GM19193 (cell line): Measurements from ENCODE around the gene SPATA33.

Experiments
- POLR2A ChIP-seq: IDR thresholded peaks from 4 replicates; pipeline ENCODE4 v1.6.1; 2011; ENCODE audit not compliant: insufficient read depth, insufficient read length; ENCODE audit errors: extremely low read depth

The SPATA33 gene

DNA sequence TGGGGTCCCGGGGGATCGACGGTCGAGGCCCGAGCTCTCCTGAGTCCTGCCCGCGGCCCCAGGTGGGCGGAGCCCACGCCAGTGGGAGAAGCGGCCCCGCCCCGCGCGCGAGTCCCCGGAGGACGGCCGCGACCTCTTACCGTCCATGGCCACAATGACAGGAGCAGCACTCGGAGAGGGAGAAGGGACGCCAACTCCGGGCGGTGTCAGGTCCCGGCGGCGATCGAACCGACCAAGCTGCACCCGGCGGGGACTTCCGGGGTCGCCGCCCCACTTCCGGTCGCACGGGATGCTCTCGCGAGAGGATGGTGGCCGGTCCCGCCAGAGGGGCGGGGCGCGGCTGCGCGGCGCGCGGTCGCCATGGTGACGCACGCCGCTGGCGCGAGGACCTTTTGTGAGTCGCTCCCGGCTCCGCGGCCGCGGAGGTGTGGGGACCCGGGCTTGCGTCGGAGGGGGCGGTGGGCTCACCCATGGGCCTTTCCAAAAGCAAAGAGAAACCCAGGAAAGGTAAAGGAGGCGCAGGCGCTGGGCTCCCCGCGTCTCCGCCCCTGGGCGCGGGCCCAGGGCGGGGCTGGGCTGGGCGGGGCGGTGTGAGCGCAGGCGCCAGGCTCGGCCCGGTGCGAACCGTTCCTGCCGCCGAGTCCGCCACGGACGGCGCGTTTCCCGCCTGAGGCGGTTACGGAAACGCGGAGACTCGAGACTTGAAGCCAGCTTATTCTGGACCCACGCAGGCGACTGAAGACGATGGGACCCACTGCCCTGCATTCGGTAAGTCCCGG, at the start of gene SPATA33, which contains the start of gene CHMP1A:
SPATA33 (plus strand) TSS at position 395 of the 779 bp plus-strand sequence; CDS start at position 471, 76 bp downstream.
CHMP1A (minus strand) TSS at position 267 of the 779 bp plus-strand sequence; CDS start at position 147, 120 bp downstream.
- TF ChIP-seq POLR2A: peak; percentile 84

DNA sequence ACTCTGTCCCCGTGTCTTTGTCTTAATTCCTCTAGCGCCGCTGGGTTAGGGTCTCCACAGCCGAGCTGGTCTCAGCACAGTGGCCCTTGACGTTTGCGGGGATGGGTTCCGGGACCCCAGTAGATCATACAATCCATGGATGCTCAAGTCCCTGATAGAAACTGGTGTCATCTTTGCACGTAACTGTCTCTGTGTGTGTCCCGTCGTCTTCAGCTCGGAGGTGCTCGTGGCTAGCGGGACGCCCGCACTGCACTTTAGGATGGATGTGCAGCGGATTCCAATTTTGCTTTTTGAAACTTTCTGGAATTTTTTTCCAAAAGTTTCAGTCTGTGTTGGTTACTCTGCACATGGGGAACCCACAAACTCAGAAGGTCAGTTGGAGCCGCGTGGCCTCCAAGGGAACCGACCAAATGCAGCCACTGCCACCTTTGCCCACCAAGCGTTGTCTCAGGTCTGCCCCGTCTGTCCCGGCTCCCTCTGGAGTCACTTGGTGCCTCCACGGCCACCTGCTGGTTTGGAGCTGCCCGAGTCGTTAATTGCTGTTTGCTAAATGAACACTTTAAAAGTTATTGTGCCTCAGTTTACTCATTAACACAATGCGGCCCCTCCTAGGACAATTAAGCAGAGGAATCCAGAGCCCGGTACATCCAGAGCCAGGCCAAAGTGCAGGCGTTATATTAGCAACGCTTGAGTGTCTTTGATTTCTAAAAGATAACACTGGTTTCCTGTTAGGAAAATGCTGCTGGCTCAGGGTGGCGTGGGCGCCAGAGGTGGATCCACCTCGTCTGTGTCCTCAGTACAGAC, 49.5 kb upstream of the SPATA33 start:
- no peak for TF ChIP-seq POLR2A

- no peak for TF ChIP-seq POLR2A
Measured at GRCh38 chr16:89610108-89610453, 47.6 kb upstream of the SPATA33 start.

DNA sequence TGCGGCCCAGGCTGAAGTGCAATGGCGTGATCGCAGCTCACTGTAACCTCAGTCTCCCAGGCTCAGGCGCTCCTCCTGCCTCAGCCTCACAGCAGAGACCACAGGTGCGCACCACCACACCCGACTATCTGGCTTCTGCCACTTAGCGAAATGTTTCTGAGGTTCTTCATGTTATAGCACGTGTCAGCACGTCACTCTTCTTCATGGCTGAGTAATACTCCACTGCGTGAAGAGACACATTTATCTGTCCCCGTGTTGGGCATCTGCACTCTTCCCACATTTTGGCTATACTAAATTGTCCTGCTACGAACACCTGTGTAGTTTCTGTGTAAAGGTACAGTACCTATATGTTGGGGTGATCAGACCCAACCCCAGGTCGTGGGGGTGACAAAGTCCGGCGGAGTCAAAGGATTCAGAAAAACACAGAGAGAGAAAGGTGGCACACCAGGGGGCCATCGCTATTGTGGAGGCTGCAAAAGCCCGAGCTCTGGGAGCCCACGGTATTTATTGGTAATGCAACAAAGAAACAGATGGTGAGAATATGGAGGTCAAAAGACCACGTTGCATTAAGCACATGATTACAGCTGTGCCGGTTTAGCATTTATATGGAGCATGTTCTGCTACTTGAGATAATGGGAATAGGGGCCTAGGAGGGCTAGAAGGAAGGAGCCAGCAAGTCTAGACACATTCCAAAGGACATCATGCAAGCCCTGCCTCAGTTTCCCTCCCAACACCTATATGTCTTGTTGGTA, 45.0 kb upstream of the SPATA33 start:
- TF ChIP-seq POLR2A: no peak

- TF ChIP-seq POLR2A: no peak
Measured at GRCh38 chr16:89613231-89613953, 44.2 kb upstream of the SPATA33 start, which contains the start of gene DPEP1. Gene DPEP1 (plus strand): TSS chr16:89613642. CDS start chr16:89630411, 16,769 bp downstream.

DNA sequence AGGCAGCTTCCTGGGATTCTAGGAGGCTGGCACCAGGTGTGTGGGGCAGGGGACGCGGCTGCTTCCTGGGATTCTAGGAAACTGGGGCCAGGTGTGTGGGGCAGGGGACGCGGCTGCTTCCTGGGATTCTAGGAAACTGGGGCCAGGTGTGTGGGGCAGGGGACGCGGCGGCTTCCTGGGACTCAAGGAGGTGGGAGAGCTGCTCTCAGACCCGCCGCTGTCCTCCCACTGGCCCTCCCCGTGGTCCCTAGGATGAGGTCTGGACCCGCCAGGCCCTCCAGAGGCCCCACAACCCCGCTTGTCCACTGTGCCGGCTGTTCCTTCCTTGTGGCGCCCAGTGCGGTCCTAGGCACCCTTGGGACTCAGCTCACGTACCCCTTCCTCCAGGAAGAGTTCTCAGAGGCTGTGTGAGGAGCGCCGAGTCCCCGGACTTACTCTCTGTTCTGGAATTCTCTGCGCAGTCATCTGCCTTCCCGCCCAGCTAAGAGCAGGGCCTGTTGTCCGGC, 43.6 kb upstream of the SPATA33 start:
- no peak for TF ChIP-seq POLR2A

- TF ChIP-seq POLR2A: no peak
Measured at GRCh38 chr16:89615176-89615575, 42.5 kb upstream of the SPATA33 start.

DNA sequence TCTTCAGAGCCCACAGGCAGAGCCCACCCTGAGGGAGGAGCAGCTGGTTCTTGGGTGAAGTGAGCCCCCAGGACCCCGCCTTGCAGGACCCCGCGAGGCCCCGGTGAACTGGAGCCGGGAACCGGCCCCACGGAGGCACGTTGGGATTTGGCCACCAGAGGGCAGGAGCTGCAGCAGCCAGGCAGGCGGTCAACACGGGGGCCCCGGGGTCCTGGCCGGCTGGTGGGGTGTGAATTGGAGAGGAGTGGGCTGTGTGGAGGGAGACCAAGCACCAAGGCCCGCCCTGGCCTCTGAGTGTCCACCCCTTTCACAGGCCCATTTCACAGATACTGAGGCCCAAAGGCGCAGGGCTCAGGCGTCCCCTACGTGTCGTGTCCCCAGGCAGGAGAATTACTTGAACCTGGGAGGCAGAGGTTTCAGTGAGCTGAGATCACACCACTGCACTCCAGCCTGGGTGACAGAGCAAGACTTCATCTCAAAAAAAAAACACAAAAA, 42.0 kb upstream of the SPATA33 start:
- no peak for TF ChIP-seq POLR2A

DNA sequence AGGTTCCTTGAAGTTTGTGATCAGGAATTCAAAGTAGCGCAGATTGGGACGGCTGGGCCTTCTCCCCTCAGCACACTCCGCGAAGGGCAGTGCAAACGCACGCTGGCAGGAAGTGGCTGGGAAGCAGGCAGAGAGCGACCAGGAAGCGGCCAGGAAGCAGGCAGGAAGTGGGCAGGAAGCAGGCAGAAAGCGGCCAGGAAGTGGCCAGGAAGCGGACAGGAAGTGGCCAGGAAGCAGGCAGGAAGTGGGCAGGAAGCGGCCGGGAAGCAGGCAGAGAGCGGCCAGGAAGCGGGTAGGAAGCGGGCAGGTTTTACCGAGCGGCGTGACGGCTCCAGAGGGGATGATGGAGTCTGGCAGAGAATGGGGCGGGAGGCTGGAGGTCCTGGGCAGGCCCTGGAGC, 41.0 kb upstream of the SPATA33 start:
- TF ChIP-seq POLR2A: no peak

DNA sequence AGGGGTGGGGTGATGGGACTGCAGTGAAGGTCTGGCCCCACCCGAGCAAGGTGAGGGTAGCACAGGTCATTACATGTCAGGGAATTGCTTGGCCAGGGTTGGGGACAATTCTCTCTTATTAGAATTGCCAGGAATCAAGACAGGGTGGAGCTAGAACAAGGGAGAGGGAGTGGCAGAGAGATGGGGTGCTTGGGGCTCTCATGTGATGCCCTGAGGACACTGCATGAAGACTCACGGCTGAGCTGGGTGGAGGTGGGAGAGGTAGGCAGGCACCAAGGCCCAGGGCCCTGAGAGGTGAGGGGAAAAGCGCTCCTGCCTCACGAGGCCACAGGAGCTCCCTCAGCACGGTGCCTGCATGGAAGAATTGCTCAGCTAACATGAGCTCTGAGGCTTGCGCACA, 40.6 kb upstream of the SPATA33 start:
- TF ChIP-seq POLR2A: no peak

- TF ChIP-seq POLR2A: no peak
Measured at GRCh38 chr16:89618109-89618998, 39.3 kb upstream of the SPATA33 start.

- TF ChIP-seq POLR2A: no peak
Measured at GRCh38 chr16:89619840-89620239, 37.8 kb upstream of the SPATA33 start.

DNA sequence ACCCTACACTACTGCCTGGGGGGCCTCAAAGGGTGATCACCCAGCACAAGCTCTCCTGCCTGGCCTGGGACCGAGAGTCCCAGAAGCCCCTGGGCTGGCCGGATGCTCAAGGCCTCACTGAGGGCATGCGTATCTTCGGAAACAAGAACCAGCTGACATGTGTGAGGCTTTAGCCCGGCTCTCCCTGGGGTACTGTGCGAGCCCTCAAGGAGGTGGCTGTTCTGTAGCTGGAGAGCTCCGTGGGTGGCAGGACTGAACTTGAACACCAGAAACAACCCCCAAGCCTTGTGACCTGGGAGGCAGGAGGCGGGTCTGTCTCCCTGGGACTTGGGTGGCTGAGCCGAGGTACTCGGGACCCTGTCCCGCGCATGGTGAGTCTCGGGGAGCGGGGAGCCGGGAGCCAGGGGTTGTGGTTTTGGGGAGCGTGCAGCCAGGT, 37.2 kb upstream of the SPATA33 start:
- TF ChIP-seq POLR2A: no peak

GRCh38 chr16:89621136-89621697, 36.4 kb upstream of the SPATA33 start:
- no peak for TF ChIP-seq POLR2A
